ENCODE results near the gene PLEKHA4. TPM values are rescaled to one million over a fixed set of nuclear protein-coding genes. Genes with fewer than 3 reads are reported as not detected.

The PLEKHA4 gene
- total and polyA plus RNA-seq, 9 of the 15 experiments (the other 6 are each of a cell fraction or from before 2014, with no cell fraction given) = 0.07 to 30.8 (median 11.4) TPM

GRCh38 chr19:48872884-48873475 lies 4.6 kb upstream of the PLEKHA4 start (continued):
- TF ChIP-seq ZNF655 (CRISPR knock-in tag; IDR thresholded peaks at IDR 0.05) (no peak), SMARCA5 (IDR thresholded peaks at IDR 0.05) (peak; percentile 47; the same call in 1 of the 2 replicates), THRA (IDR thresholded peaks at IDR 0.05) (no peak), HDAC8 (tag; IDR thresholded peaks at IDR 0.05) (no peak), NFE2L1 (tag; IDR thresholded peaks at IDR 0.05; ENCODE audit: borderline replicate concordance, low read depth) (no peak), SMARCA4 (IDR thresholded peaks at IDR 0.05) (peak; percentile 69; the same call in 1 of the 2 replicates), ZNF134 (CRISPR knock-in tag; conservative IDR thresholded peaks at IDR 0.05) (no peak), HLTF (IDR thresholded peaks at IDR 0.05) (no peak), HOXB6 (CRISPR knock-in tag; IDR thresholded peaks at IDR 0.05; ENCODE audit: borderline replicate concordance) (no peak), E2F6 (IDR thresholded peaks at IDR 0.05; ENCODE audit: borderline replicate concordance in 1 of 2, extremely low read depth in 1 of 2, insufficient read depth in 1 of 2, insufficient read length in 1 of 2, low read depth in 1 of 2, low read length in 1 of 2, poor library complexity in 1 of 2, severe bottlenecking in 1 of 2) (no peak), CHD4 (IDR thresholded peaks at IDR 0.05; ENCODE audit: insufficient read depth, insufficient replicate concordance, low read depth, low read length, poor library complexity, severe bottlenecking) (peak; percentile 75), TRIM25 (IDR thresholded peaks at IDR 0.05; ENCODE audit: borderline replicate concordance) (no peak), ZNF354B (CRISPR knock-in tag; IDR thresholded peaks at IDR 0.05) (no peak), NCOA6 (IDR thresholded peaks at IDR 0.05) (no peak), FOXK2 (conservative IDR thresholded peaks at IDR 0.05 in 1 of 2, IDR thresholded peaks at IDR 0.05 in 1 of 2; ENCODE audit: low read depth in 2 of 2) (peak; percentile 89 to 94), FOS (IDR thresholded peaks at IDR 0.05; ENCODE audit: extremely low read depth, insufficient read length) (no peak), SOX6 (IDR thresholded peaks at IDR 0.05) (no peak), ILK (tag; IDR thresholded peaks at IDR 0.05; ENCODE audit: borderline replicate concordance, low read depth) (no peak), TRIM24 (IDR thresholded peaks at IDR 0.05) (no peak), CHD2 (IDR thresholded peaks at IDR 0.05; ENCODE audit: low read depth, low read length) (peak; percentile 87), PHB2 (IDR thresholded peaks at IDR 0.05; ENCODE audit: low read depth) (no peak), ETS2 (tag; IDR thresholded peaks at IDR 0.05; ENCODE audit: borderline replicate concordance, poor library complexity, severe bottlenecking) (no peak), IRF1 (CRISPR knock-in tag; IDR thresholded peaks at IDR 0.05; ENCODE audit: borderline replicate concordance) (no peak), YBX1 (IDR thresholded peaks at IDR 0.05) (no peak)
